WERI-Rb-1 (cell line): ENCODE results near the gene PSMA3.

ENCODE experiments used
- DNase-seq: peaks from one replicate; pipeline ENCODE4 v3.0.0-alpha.2; 2020
- H3K27ac ChIP-seq: fragments of 250-450 bp; sonication (Bioruptor Pico); 2 replicates; pipeline ENCODE4 v1.5.1; 2020; ENCODE audit warnings: mild to moderate bottlenecking, moderate library complexity
- H3K27me3 ChIP-seq: fragments of 250-450 bp; sonication (Bioruptor Pico); 2 replicates; pipeline ENCODE4 v1.5.1; 2021; ENCODE audit warnings: mild to moderate bottlenecking, low read depth, moderate library complexity; ENCODE audit not compliant: insufficient read depth, severe bottlenecking
- H3K36me3 ChIP-seq: fragments of 250-450 bp; sonication (Bioruptor Pico); 2 replicates; pipeline ENCODE4 v1.5.1; 2020; ENCODE audit warnings: mild to moderate bottlenecking, moderate library complexity
- H3K4me3 ChIP-seq: 2 replicates; pipeline ENCODE4 v1.5.1; 2011; ENCODE audit warnings: low read depth, mild to moderate bottlenecking, control low read depth, low read length
- H3K9me3 ChIP-seq: fragments of 250-450 bp; sonication (Bioruptor Pico); 2 replicates; pipeline ENCODE4 v1.5.1; 2021; ENCODE audit warnings: mild to moderate bottlenecking, moderate library complexity; ENCODE audit not compliant: severe bottlenecking
- CTCF ChIP-seq: IDR thresholded peaks from 2 replicates; pipeline ENCODE4 v1.5.1; 2011; ENCODE audit warnings: low read depth, mild to moderate bottlenecking, control low read depth, inconsistent platforms, low read length

The PSMA3 gene

GRCh38 chr14:58275527-58276190 lies 31.0 kb downstream of the PSMA3 start:
- peaks cover 61% of the 10 kb centered on the region for H3K36me3 ChIP-seq
- H3K27me3 ChIP-seq: no peaks in the 10 kb centered on the region
- no peak overlapping the region for H3K4me3 ChIP-seq
- H3K27ac ChIP-seq: no peak overlapping the region
- no peak for TF ChIP-seq CTCF
- DNase-seq: no peak
- H3K9me3 ChIP-seq: no peaks in the 10 kb centered on the region

GRCh38 chr14:58276208-58276607 lies 31.6 kb downstream of the PSMA3 start:
- Histone ChIP-seq H3K27me3 (no peaks in the 10 kb centered on the region), H3K36me3 (peaks cover 61% of the 10 kb centered on the region), H3K4me3 (no peak overlapping the region), H3K27ac (no peak overlapping the region), H3K9me3 (no peaks in the 10 kb centered on the region)
- no peak for TF ChIP-seq CTCF
- DNase-seq: no peak

GRCh38 chr14:58278177-58278576 lies 33.5 kb downstream of the PSMA3 start:
- DNase-seq: no peak
- Histone ChIP-seq H3K27ac (no peak overlapping the region), H3K9me3 (no peaks in the 10 kb centered on the region), H3K4me3 (no peak overlapping the region), H3K27me3 (no peaks in the 10 kb centered on the region), H3K36me3 (peaks cover 56% of the 10 kb centered on the region)
- no peak for TF ChIP-seq CTCF

- Histone ChIP-seq H3K4me3 (no peak overlapping the region), H3K27me3 (no peaks in the 10 kb centered on the region), H3K27ac (no peak overlapping the region), H3K36me3 (peaks cover 67% of the 10 kb centered on the region), H3K9me3 (no peaks in the 10 kb centered on the region)
- DNase-seq: no peak
- TF ChIP-seq CTCF: no peak
Observed at GRCh38 chr14:58280954-58281787, 36.5 kb downstream of the PSMA3 start.

- H3K27me3 ChIP-seq: no peaks in the 10 kb centered on the region
- no peak for TF ChIP-seq CTCF
- no peak overlapping the region for H3K27ac ChIP-seq
- no peak overlapping the region for H3K4me3 ChIP-seq
- DNase-seq: no peak
- no peaks in the 10 kb centered on the region for H3K9me3 ChIP-seq
- H3K36me3 ChIP-seq: peaks cover 68% of the 10 kb centered on the region
Observed at GRCh38 chr14:58281969-58282368, 37.3 kb downstream of the PSMA3 start.
